ENCODE measurements around the gene DAAM2. TPM values are rescaled to one million over a fixed set of nuclear protein-coding genes. Genes with fewer than 3 reads are reported as not detected.
A peak's percentile ranks its signal among the peaks of the same experiment; 100 is the strongest.

The DAAM2 gene
- total RNA-seq, 4 donors from 2014 or later: 15.7 to 31.6 (median 20.7) TPM

DNA sequence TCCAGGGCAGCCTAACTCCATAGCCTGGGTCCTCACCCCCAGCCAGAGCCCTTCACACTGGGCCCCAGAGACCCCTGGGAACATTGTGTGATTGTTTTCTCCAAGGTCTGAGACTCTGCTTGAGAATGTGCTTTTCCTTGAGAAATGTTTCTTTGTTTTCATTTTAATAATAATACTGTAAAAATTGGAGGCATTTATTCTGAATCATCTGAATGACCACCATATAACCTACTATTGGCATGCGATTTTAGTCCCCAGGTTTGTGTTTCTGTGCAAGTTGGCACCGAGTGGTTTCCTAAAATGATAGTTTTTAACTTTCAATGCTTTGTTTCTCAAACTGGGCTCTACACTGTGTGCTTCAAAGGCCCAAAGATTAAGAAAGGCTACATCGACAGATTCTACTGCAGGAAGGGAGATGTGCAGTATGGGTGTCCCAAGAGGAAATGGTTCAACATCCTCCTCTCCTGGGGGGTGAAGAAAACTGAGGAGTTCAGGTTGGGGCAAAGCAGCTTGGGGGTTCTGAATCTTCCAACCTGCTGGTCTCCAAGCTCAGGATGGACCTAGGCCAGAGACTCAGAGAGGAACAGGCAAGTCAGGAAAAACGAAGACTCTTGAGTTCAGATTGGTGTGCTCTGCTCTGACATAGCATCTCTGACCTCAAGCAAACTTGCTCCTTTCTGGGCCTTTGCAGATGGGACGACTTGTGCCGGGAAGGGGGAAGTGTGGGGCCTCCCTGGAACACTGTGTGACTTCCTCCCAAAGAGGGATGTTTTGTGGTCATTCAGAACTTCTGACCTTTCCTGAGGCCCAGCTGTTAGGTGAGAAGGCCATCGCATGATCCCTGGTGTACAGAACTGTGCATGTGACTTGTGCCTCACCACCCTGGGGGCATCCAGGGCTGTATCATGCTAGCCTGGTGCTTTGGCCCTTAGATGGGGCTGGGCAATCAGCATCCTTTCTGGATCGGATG lies 31.0 kb downstream of the DAAM2 start:
- intact Hi-C loops (cut with DNase I; ENCODE audit: low total_unique reads) (no loop called here), in situ Hi-C loops (cut with MboI; ENCODE audit: low pct_ligation_motif_present in 1 of 4, low pct_unique_long_range_greater_than_20kb in 1 of 4, low sequenced_read_pairs in 3 of 4) (no loop called here)
- Histone ChIP-seq H3K9me3 (no peaks in the 10 kb centered on the region), H3K36me3 (no peaks in the 10 kb centered on the region), H3K27me3 (no peaks in the 10 kb centered on the region), H3K4me3 (no peak overlapping the region), H3K27ac (peak overlapping the region; percentile 77 to 83 (median 80)), H3K4me1 (peaks cover 0 to 44% (median 13%) of the 10 kb centered on the region in 4 donors)
- TF ChIP-seq, protein P1, sequence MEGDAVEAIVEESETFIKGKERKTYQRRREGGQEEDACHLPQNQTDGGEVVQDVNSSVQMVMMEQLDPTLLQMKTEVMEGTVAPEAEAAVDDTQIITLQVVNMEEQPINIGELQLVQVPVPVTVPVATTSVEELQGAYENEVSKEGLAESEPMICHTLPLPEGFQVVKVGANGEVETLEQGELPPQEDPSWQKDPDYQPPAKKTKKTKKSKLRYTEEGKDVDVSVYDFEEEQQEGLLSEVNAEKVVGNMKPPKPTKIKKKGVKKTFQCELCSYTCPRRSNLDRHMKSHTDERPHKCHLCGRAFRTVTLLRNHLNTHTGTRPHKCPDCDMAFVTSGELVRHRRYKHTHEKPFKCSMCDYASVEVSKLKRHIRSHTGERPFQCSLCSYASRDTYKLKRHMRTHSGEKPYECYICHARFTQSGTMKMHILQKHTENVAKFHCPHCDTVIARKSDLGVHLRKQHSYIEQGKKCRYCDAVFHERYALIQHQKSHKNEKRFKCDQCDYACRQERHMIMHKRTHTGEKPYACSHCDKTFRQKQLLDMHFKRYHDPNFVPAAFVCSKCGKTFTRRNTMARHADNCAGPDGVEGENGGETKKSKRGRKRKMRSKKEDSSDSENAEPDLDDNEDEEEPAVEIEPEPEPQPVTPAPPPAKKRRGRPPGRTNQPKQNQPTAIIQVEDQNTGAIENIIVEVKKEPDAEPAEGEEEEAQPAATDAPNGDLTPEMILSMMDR (IDR thresholded peaks at IDR 0.05): no peak
- TF ChIP-seq POLR2A (IDR thresholded peaks at IDR 0.05): peak; percentile 40
- TF ChIP-seq EP300 (IDR thresholded peaks at IDR 0.05; ENCODE audit: low read depth): peak; percentile 98
- peak; percentile 53 to 77 (median 72) for TF ChIP-seq POLR2AphosphoS5 (IDR thresholded peaks at IDR 0.05)
- peak; percentile 43 for DNase-seq
- WGBS, 2 donors (ENCODE audit: low coverage in 1 of 2): 65 to 76% methylated on average over 3 to 8 of the region's 8 CpGs

- DNase-seq: no peak
- WGBS, 2 donors (ENCODE audit: low coverage in 1 of 2): 80 to 82% methylated on average over 6 to 9 of the region's 9 CpGs
- Histone ChIP-seq H3K4me3 (no peak overlapping the region), H3K27ac (peak overlapping the region; percentile 74 to 83 (median 78)), H3K4me1 (peaks cover 0 to 44% (median 13%) of the 10 kb centered on the region in 4 donors), H3K36me3 (no peaks in the 10 kb centered on the region), H3K27me3 (no peaks in the 10 kb centered on the region), H3K9me3 (no peaks in the 10 kb centered on the region)
- in situ Hi-C loops (cut with MboI; ENCODE audit: low pct_ligation_motif_present in 1 of 4, low pct_unique_long_range_greater_than_20kb in 1 of 4, low sequenced_read_pairs in 3 of 4) (no loop called here), intact Hi-C loops (cut with DNase I; ENCODE audit: low total_unique reads) (no loop called here)
- TF ChIP-seq, protein P1 (IDR thresholded peaks at IDR 0.05): no peak
- no peak for TF ChIP-seq POLR2AphosphoS5 (IDR thresholded peaks at IDR 0.05)
- TF ChIP-seq EP300 (IDR thresholded peaks at IDR 0.05; ENCODE audit: low read depth): no peak
- no peak for TF ChIP-seq POLR2A (IDR thresholded peaks at IDR 0.05)
Observed at GRCh38 chr6:39824030-39824926, 32.1 kb downstream of the DAAM2 start.

- in situ Hi-C loops (cut with MboI; ENCODE audit: low pct_ligation_motif_present in 1 of 4, low pct_unique_long_range_greater_than_20kb in 1 of 4, low sequenced_read_pairs in 3 of 4) (no loop called here), intact Hi-C loops (cut with DNase I; ENCODE audit: low total_unique reads) (no loop called here)
- Histone ChIP-seq H3K4me1 (peaks cover 0 to 14% (median 1%) of the 10 kb centered on the region in 4 donors), H3K4me3 (no peak overlapping the region), H3K9me3 (no peaks in the 10 kb centered on the region), H3K27me3 (no peaks in the 10 kb centered on the region), H3K36me3 (no peaks in the 10 kb centered on the region), H3K27ac (peak overlapping the region in 2 of 4 donors; percentile 1 to 34)
- 69 to 80% methylated on average over 1 to 2 of the region's 2 CpGs for WGBS, 2 donors (ENCODE audit: low coverage in 1 of 2)
- TF ChIP-seq POLR2A (IDR thresholded peaks at IDR 0.05) (no peak), EP300 (IDR thresholded peaks at IDR 0.05; ENCODE audit: low read depth) (no peak)
- no peak for DNase-seq
Observed at GRCh38 chr6:39829331-39829730, 37.2 kb downstream of the DAAM2 start.

- Histone ChIP-seq H3K4me1 (peaks cover 0 to 11% (median 0%) of the 10 kb centered on the region in 4 donors), H3K27ac (peak overlapping the region in 2 of 4 donors; percentile 1 to 17), H3K4me3 (no peak overlapping the region), H3K9me3 (no peaks in the 10 kb centered on the region), H3K36me3 (no peaks in the 10 kb centered on the region), H3K27me3 (no peaks in the 10 kb centered on the region)
- intact Hi-C loops (cut with DNase I; ENCODE audit: low total_unique reads) (no loop called here), in situ Hi-C loops (cut with MboI; ENCODE audit: low pct_ligation_motif_present in 1 of 4, low pct_unique_long_range_greater_than_20kb in 1 of 4, low sequenced_read_pairs in 3 of 4) (no loop called here)
- WGBS, 2 donors (ENCODE audit: low coverage in 1 of 2): 80 to 83% methylated on average over 2 to 7 of the region's 7 CpGs
- no peak for DNase-seq
- no peak for TF ChIP-seq EP300 (IDR thresholded peaks at IDR 0.05; ENCODE audit: low read depth)
- TF ChIP-seq POLR2AphosphoS5 (IDR thresholded peaks at IDR 0.05): no peak
- TF ChIP-seq, protein P1 (IDR thresholded peaks at IDR 0.05): no peak
- no peak for TF ChIP-seq POLR2A (IDR thresholded peaks at IDR 0.05)
Observed at GRCh38 chr6:39830444-39830843, 38.3 kb downstream of the DAAM2 start.
